Body of pancreas (tissue), 4 donors: ENCODE measurements around the gene NTRK2. TPM values are rescaled to one million over a fixed set of nuclear protein-coding genes. Genes with fewer than 3 reads are reported as not detected.

Experiments used
- ATAC-seq: fragments of 150-250 bp; one replicate; pipeline ENCODE4 v1.9.1; 2016
- DNase-seq, 4 donors: peaks; one replicate each; pipeline ENCODE4 v3.0.0-alpha.2; 2019
- H3K27ac ChIP-seq, 4 donors: fragments of 200-600 bp; sonication (generic); 1 replicate in 3 of 4; 2 replicates in 1 of 4; pipeline versions ENCODE4 v1.5.1 to v1.6.1; 2016 to 2019; ENCODE audit warnings: mild to moderate bottlenecking in 1 of 4, mixed read lengths in 1 of 4, moderate library complexity in 1 of 4
- H3K27me3 ChIP-seq, 2 donors: fragments of 200-600 bp; sonication (generic); one replicate each; pipeline ENCODE4 v1.6.0; 2016; ENCODE audit warnings: mild to moderate bottlenecking in 1 of 2
- H3K36me3 ChIP-seq, 2 donors: fragments of 200-600 bp; sonication (generic); replicated peaks in 1 of 2; 2 replicates each; pipeline ENCODE4 v1.5.1; 2016; ENCODE audit warnings: low read depth in 2 of 2; ENCODE audit not compliant: insufficient read depth in 1 of 2
- H3K4me1 ChIP-seq: fragments of 200-600 bp; sonication (generic); one replicate; pipeline ENCODE4 v1.6.0; 2016
- H3K4me3 ChIP-seq, 2 donors: fragments of 200-600 bp; sonication (generic); 1 replicate in 1 of 2; 2 replicates in 1 of 2; pipeline ENCODE4 v1.5.1; 2016 to 2019
- H3K9me3 ChIP-seq, 3 donors: fragments of 200-600 bp; sonication (generic); 1 replicate in 2 of 3; 2 replicates in 1 of 3; pipeline ENCODE4 v1.5.1; 2016
- CTCF ChIP-seq, 7 experiments: fragments of 450-650 bp in 4 of 7; fragments of 200-600 bp in 3 of 7; sonication (generic) in 3 of 7; IDR thresholded peaks; one replicate each; pipeline ENCODE4 v1.5.1; 2016 to 2019; ENCODE audit warnings: antibody characterized with exemption in 7 of 7
- POLR2A ChIP-seq, 3 donors: fragments of 450-650 bp; IDR thresholded peaks; one replicate each; pipeline ENCODE4 v1.6.1; 2016; ENCODE audit warnings: antibody characterized with exemption in 3 of 3, mild to moderate bottlenecking in 2 of 3
- WGBS, 2 donors: methylation state at CpG; one replicate each; pipeline ENCODE4 v1.1.5; 2017; 5-methylcytosine and 5-hydroxymethylcytosine counted together
- intact Hi-C: fragments of 100-400 bp; cut with DNase I; formaldehyde crosslinking; loops from one replicate; pipeline ENCODE4 v1.15.1; 2023
- total RNA-seq, 2 donors: library from RNA; depleted of rRNA; stranded (reverse); fragments of >200 nt; gene quantifications; one replicate each; pipeline ENCODE4 v1.1.0, GENCODE V29; 2016

The NTRK2 gene
- total RNA-seq, 2 donors from 2014 or later: 20.5 to 37.9 TPM

DNA sequence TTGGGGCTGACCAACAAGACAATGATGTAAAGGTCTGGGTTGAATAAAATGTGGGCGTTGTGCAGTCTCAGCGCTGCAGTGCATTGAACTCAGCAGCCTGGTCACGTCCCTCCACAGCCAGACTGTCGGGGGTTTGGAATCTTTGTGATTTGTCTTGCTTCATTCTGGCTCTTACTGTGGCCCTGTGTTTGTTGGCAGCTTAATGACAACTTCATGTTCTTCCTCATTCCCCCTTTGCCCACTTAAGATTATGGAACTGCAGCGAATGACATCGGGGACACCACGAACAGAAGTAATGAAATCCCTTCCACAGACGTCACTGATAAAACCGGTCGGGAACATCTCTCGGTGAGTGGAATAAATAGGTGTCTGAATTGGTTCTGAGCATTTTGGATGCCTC lies 75.2 kb downstream of the NTRK2 start:
- H3K36me3 ChIP-seq: no peaks in the 10 kb centered on the region
- intact Hi-C loops: no loop called here
- H3K27me3 ChIP-seq: no peaks in the 10 kb centered on the region
- H3K27ac ChIP-seq: no peak overlapping the region
- no peak for TF ChIP-seq POLR2A (IDR thresholded peaks at IDR 0.05)
- TF ChIP-seq CTCF (IDR thresholded peaks at IDR 0.05): no peak
- H3K4me3 ChIP-seq: no peak overlapping the region
- WGBS, 2 donors: 83 to 86% methylated on average over 11 of the region's 11 CpGs
- H3K9me3 ChIP-seq: no peaks in the 10 kb centered on the region
- ATAC-seq (no peak), DNase-seq (no peak)
- H3K4me1 ChIP-seq: no peaks in the 10 kb centered on the region

DNA sequence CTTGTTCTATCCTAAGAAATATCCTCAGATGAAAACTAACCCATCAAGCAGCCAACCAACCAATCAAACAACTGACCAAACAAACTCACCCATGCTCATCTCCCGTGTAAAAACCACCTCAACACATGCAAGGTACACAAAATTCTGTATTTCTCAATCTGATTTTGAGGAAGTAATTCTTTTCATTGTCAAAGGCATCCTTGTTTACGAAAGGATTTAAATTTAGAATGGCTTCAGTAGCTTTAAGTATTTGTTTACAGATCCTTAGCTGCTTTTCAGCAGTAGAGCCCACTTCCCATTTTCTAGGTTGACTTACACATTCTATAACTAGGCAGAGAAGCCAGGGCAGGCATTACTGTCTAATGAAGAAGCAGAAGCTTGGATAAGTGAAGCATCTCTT lies 78.6 kb downstream of the NTRK2 start:
- no peak for ATAC-seq
- H3K27me3 ChIP-seq: no peaks in the 10 kb centered on the region
- no peak for DNase-seq
- TF ChIP-seq POLR2A (IDR thresholded peaks at IDR 0.05): no peak
- no peak for TF ChIP-seq CTCF (IDR thresholded peaks at IDR 0.05)
- H3K4me1 ChIP-seq: no peaks in the 10 kb centered on the region
- H3K27ac ChIP-seq: no peak overlapping the region
- intact Hi-C loops: no loop called here
- H3K9me3 ChIP-seq: no peaks in the 10 kb centered on the region
- no peaks in the 10 kb centered on the region for H3K36me3 ChIP-seq
- whole genome bisulfite sequencing, 2 donors: 45 to 56% methylated on average over 2 of the region's 2 CpGs
- H3K4me3 ChIP-seq: no peak overlapping the region

GRCh38 chr9:84750152-84750865 lies 80.8 kb downstream of the NTRK2 start:
- no peak overlapping the region for H3K4me3 ChIP-seq
- TF ChIP-seq CTCF (IDR thresholded peaks at IDR 0.05) (no peak), POLR2A (IDR thresholded peaks at IDR 0.05) (no peak)
- no peaks in the 10 kb centered on the region for H3K4me1 ChIP-seq
- DNase-seq: no peak
- intact Hi-C loops: no loop called here
- no peak overlapping the region for H3K27ac ChIP-seq
- no peak for ATAC-seq
- H3K36me3 ChIP-seq: no peaks in the 10 kb centered on the region
- no peaks in the 10 kb centered on the region for H3K9me3 ChIP-seq
- 54 to 72% methylated on average over 5 of the region's 5 CpGs for WGBS, 2 donors
- H3K27me3 ChIP-seq: no peaks in the 10 kb centered on the region

GRCh38 chr9:84751921-84752320 lies 82.4 kb downstream of the NTRK2 start:
- WGBS, 2 donors: 57 to 65% methylated on average over 3 of the region's 3 CpGs
- intact Hi-C loops: no loop called here
- Histone ChIP-seq H3K36me3 (no peaks in the 10 kb centered on the region), H3K27ac (no peak overlapping the region), H3K27me3 (no peaks in the 10 kb centered on the region), H3K4me1 (no peaks in the 10 kb centered on the region), H3K4me3 (no peak overlapping the region), H3K9me3 (no peaks in the 10 kb centered on the region)
- ATAC-seq: no peak
- no peak for DNase-seq
- no peak for TF ChIP-seq CTCF (IDR thresholded peaks at IDR 0.05)
- no peak for TF ChIP-seq POLR2A (IDR thresholded peaks at IDR 0.05)

DNA sequence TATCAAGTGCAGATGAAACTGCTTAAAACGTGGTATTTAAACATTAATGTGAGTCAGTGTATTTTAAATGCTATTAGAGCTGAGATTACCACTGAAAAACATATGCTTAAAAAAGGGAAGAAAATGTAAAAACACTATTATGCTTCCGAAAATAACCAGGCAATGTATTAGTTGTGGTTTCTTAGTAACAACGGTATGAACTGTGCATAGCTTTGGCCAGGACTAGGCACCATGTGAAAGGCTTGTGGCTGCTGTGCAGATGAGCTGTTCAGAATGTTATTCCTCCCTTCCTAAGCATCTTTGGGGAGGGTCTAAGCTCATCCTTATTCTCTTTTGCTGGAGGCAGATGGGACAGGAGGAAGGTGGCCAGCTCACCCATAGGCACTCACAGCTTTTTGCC lies 84.9 kb downstream of the NTRK2 start:
- H3K36me3 ChIP-seq: no peaks in the 10 kb centered on the region
- H3K27ac ChIP-seq: no peak overlapping the region
- TF ChIP-seq CTCF (IDR thresholded peaks at IDR 0.05) (no peak), POLR2A (IDR thresholded peaks at IDR 0.05) (no peak)
- intact Hi-C loops: no loop called here
- ATAC-seq (no peak), DNase-seq (no peak)
- WGBS, 2 donors: 53 to 54% methylated on average over 3 of the region's 3 CpGs
- H3K4me1 ChIP-seq: no peaks in the 10 kb centered on the region
- H3K4me3 ChIP-seq: no peak overlapping the region
- H3K9me3 ChIP-seq: no peaks in the 10 kb centered on the region
- H3K27me3 ChIP-seq: no peaks in the 10 kb centered on the region
